OCI-LY3 (cell line): ENCODE measurements around the gene PCDH18.

ENCODE experiments used
- EZH2phosphoT487 ChIP-seq: fragments of 200-600 bp; shearing (Covaris generic); IDR thresholded peaks from 2 replicates; pipeline ENCODE4 v1.6.1; 2018; ENCODE audit warnings: antibody characterized with exemption, mixed run types, low read depth
- TF ChIP-seq, protein P1 (sequence below): fragments of 200-600, 300-600 bp; sonication (generic); IDR thresholded peaks from 2 replicates; pipeline ENCODE4 v1.5.1; 2014; ENCODE audit warnings: antibody characterized with exemption, low read length, low read depth

DNA sequence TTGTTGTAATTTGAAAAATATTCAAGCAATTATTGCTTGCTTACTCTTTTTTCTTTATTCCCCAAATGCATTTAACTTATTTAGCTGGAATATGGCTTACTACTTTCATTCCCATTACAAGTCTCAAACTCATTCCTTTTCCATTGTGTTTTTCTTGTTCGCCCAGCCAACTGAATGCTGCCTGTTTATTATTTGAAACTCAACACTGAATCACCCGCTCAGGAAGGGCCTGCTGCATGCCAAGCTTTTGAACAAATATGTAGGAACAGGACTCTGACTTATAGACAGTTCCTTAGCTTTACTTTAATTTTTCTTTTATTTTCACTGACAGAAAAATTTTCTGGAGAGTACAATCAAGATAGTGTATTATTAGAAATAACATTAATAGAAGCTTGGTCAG lies 12.9 kb downstream of the PCDH18 start:
- TF ChIP-seq, protein P1, sequence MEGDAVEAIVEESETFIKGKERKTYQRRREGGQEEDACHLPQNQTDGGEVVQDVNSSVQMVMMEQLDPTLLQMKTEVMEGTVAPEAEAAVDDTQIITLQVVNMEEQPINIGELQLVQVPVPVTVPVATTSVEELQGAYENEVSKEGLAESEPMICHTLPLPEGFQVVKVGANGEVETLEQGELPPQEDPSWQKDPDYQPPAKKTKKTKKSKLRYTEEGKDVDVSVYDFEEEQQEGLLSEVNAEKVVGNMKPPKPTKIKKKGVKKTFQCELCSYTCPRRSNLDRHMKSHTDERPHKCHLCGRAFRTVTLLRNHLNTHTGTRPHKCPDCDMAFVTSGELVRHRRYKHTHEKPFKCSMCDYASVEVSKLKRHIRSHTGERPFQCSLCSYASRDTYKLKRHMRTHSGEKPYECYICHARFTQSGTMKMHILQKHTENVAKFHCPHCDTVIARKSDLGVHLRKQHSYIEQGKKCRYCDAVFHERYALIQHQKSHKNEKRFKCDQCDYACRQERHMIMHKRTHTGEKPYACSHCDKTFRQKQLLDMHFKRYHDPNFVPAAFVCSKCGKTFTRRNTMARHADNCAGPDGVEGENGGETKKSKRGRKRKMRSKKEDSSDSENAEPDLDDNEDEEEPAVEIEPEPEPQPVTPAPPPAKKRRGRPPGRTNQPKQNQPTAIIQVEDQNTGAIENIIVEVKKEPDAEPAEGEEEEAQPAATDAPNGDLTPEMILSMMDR = no peak
- no peak for TF ChIP-seq EZH2phosphoT487
